Psoas muscle (tissue), 8 donors: ENCODE measurements around the gene NIPAL1. TPM values are rescaled to one million over a fixed set of nuclear protein-coding genes. Genes with fewer than 3 reads are reported as not detected.
"Not testable (repeated sequence)": the region's sequence is repeated elsewhere in the genome, so short reads cannot be mapped to it uniquely, and the experiment has no call there.

ENCODE experiments used
- ATAC-seq, 4 donors: fragments of 200-7000 bp; cut with Tn5 transposase; one replicate each; pipeline ENCODE4 v1.9.1; 2020; ENCODE audit warnings: moderate library complexity in 3 of 4, mild to moderate bottlenecking in 2 of 4
- DNase-seq, 2 donors: peaks; one replicate each; pipeline ENCODE4 v3.0.0-alpha.2; 2020
- H3K27ac ChIP-seq: fragments of 200-600 bp; one replicate; pipeline ENCODE4 v1.8.0; 2022
- H3K27me3 ChIP-seq, 3 donors: fragments of 200-600 bp in 1 of 3; one replicate each; pipeline versions ENCODE4 v1.6.1 to v1.8.0; 2013 to 2022; ENCODE audit warnings: low read length in 2 of 3, mild to moderate bottlenecking in 2 of 3, moderate library complexity in 1 of 3; ENCODE audit not compliant: insufficient read depth in 3 of 3
- H3K36me3 ChIP-seq, 2 donors: fragments of 200-600 bp in 1 of 2; one replicate each; pipeline versions ENCODE4 v1.6.1 to v1.8.0; 2013 to 2022; ENCODE audit warnings: low read depth in 1 of 2, mild to moderate bottlenecking in 1 of 2, moderate library complexity in 1 of 2; ENCODE audit not compliant: insufficient read depth in 1 of 2
- H3K4me1 ChIP-seq: fragments of 200-600 bp; one replicate; pipeline ENCODE4 v1.8.0; 2022
- H3K4me3 ChIP-seq: fragments of 200-600 bp; one replicate; pipeline ENCODE4 v1.8.0; 2022; ENCODE audit warnings: mild to moderate bottlenecking
- H3K9me3 ChIP-seq: fragments of 200-600 bp; one replicate; pipeline ENCODE4 v1.8.0; 2022
- WGBS, 3 donors: extraction: QIAGEN DNeasy Blood & Tissue Kit; methylation state at CpG; one replicate each; pipeline versions ENCODE4 v1.1.6 to v1.1.7; 2013; 5-methylcytosine and 5-hydroxymethylcytosine counted together
- intact Hi-C, 2 donors: fragments of 100-400 bp; cut with DNase I; formaldehyde crosslinking; loops; one replicate each; pipeline versions ENCODE4 v1.11.0 to v1.14.2; 2022
- polyA plus RNA-seq, 3 donors: library from polyadenylated mRNA; stranded (reverse); fragments of 200-250 nt; gene quantifications; one replicate each; pipeline ENCODE4 v1.2.3, GENCODE V29; 2013
- total RNA-seq, 4 donors: library from RNA; stranded (reverse); fragmentation: NEBNext Ultra II Directional in 2 of 4; extraction: Animal tissue kit (Norgen Biotek cat#: 25700) in 2 of 4; gene quantifications; one replicate each; pipeline versions ENCODE4 v1.2.1 to v1.2.4, GENCODE V29; 2021 to 2023
- TF ChIP-seq, protein P1 (sequence below): fragments of 200-600 bp; IDR thresholded peaks from one replicate; pipeline ENCODE4 v1.8.0; 2022; ENCODE audit warnings: antibody characterized with exemption
- donor health status: healthy with polysubstance abuse.
- donor health status: DM: no; HTN: no; CAD: no; lungs with moderate emphysema.
- donor health status: Bipolar disorder and iron deficiency.
- donor health status: healthy.
- donor health status: DM: yes; HTN: yes; CAD: no.
- donor health status: DM: no; HTN: no; CAD: no.
- donor health status: DM: no; HTN: no; CAD: no.
- donor health status: DM: yes; HTN: yes; CAD: no.

Gene NIPAL1
- total and polyA plus RNA-seq, 7 donors, result 0.41 to 2.3 (median 0.79) TPM

DNA sequence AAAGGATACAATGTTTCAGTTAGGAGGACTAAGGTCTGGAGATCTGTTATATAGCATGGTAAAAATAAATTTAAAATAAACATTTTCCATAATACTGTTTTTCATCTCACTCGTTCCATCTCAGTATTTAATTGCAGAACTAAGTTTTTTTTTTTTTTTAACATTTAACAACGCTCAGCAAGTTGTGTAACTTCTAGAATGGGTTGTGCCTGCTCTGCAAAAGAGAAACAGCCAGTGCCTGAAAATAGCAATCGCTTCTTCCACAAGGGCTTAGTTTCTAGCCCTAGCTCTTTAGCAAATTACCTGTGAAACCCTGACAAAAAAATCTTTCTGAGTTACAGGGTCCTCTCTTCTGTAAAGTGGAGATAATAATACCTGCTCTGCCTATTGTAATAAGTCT is 42.0 kb upstream of the NIPAL1 start:
- Histone ChIP-seq H3K4me3 (no peak overlapping the region), H3K27me3 (no peaks in the 10 kb centered on the region), H3K9me3 (no peaks in the 10 kb centered on the region), H3K27ac (no peak overlapping the region), H3K36me3 (no peaks in the 10 kb centered on the region), H3K4me1 (no peaks in the 10 kb centered on the region)
- 68 to 78% (median 75%) methylated on average over 3 of the region's 3 CpGs for WGBS, 3 donors
- TF ChIP-seq, protein P1, sequence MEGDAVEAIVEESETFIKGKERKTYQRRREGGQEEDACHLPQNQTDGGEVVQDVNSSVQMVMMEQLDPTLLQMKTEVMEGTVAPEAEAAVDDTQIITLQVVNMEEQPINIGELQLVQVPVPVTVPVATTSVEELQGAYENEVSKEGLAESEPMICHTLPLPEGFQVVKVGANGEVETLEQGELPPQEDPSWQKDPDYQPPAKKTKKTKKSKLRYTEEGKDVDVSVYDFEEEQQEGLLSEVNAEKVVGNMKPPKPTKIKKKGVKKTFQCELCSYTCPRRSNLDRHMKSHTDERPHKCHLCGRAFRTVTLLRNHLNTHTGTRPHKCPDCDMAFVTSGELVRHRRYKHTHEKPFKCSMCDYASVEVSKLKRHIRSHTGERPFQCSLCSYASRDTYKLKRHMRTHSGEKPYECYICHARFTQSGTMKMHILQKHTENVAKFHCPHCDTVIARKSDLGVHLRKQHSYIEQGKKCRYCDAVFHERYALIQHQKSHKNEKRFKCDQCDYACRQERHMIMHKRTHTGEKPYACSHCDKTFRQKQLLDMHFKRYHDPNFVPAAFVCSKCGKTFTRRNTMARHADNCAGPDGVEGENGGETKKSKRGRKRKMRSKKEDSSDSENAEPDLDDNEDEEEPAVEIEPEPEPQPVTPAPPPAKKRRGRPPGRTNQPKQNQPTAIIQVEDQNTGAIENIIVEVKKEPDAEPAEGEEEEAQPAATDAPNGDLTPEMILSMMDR, result no peak
- ATAC-seq (no peak), DNase-seq (no peak)
- intact Hi-C loops, result no loop called here

DNA sequence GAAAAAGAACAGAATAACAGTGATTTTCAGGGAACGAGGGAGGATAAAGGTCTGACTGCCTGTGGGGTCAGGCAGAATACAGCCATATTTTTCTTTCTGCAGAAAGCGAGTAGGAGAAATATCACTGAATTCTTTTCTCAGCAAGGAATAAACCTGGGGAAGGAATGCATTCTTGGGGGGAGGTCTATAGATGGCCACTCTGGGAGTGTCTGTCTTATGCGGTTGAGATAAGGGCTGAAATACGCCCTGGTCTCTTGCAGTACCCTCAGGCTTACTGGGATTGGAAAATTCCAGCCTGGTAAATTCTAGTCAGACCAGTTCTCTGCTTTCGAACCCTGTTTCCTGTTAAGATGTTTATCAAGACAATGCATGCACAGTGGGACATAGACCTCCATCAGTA is 26.4 kb upstream of the NIPAL1 start:
- intact Hi-C loops, result no loop called here
- Histone ChIP-seq H3K27me3 (no peaks in the 10 kb centered on the region), H3K36me3 (no peaks in the 10 kb centered on the region), H3K27ac (no peak overlapping the region), H3K4me1 (no peaks in the 10 kb centered on the region), H3K4me3 (no peak overlapping the region), H3K9me3 (peaks cover 4% of the 10 kb centered on the region)
- no peak for DNase-seq
- ATAC-seq, result no peak
- 83 to 92% (median 89%) methylated on average over 5 of the region's 5 CpGs for WGBS, 3 donors
- TF ChIP-seq, protein P1, result no peak

- H3K36me3 ChIP-seq, intact Hi-C loops, H3K27me3 ChIP-seq, H3K4me3 ChIP-seq, H3K27ac ChIP-seq, H3K9me3 ChIP-seq, ATAC-seq, H3K4me1 ChIP-seq, DNase-seq: not testable (repeated sequence)
- WGBS, 3 donors, result 92 to 100% (median 100%) methylated on average over 1 of the region's 1 CpG
These were observed 24.1 kb upstream of the NIPAL1 start for GRCh38 chr4:47992475-47992874.

DNA sequence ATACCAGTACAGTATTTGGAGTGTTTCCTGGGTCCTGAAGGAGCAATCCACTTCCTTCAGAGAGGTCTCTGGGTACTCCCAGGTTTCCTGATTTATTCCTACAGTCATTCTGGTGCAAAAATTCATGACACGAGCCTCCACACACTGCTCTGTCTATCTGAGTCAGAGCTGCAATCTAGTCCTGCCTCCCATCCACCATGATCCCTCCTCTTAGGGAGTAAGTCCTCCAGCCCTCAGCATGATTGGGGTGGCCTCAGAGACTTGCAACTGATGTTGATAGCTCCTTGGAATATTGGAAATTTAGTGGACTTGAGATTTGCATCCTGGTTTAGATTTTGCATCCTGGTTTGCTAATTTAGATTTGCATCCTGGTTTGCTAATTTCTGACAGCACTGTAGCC is 20.6 kb upstream of the NIPAL1 start:
- ATAC-seq, result no peak
- WGBS, 3 donors, result 64 to 68% (median 68%) methylated on average over 1 of the region's 1 CpG
- no peak for DNase-seq
- Histone ChIP-seq H3K4me3 (no peak overlapping the region), H3K4me1 (no peaks in the 10 kb centered on the region), H3K9me3 (peaks cover 4% of the 10 kb centered on the region), H3K27ac (no peak overlapping the region), H3K27me3 (no peaks in the 10 kb centered on the region), H3K36me3 (no peaks in the 10 kb centered on the region)
- intact Hi-C loops, result no loop called here
- TF ChIP-seq, protein P1, result no peak

GRCh38 chr4:48002267-48002666 is 14.3 kb upstream of the NIPAL1 start:
- H3K27ac ChIP-seq, result no peak overlapping the region
- no peak for ATAC-seq
- no peak overlapping the region for H3K4me3 ChIP-seq
- no peak for DNase-seq
- intact Hi-C loops, result loop anchor here in 1 of 2 donors (2.0 kb wide), 1 partner anchor 85 kb away; no protein-coding TSS in a partner anchor
- no peaks in the 10 kb centered on the region for H3K36me3 ChIP-seq
- no peaks in the 10 kb centered on the region for H3K4me1 ChIP-seq
- WGBS, 3 donors, result 74 to 95% (median 87%) methylated on average over 1 of the region's 1 CpG
- no peaks in the 10 kb centered on the region for H3K27me3 ChIP-seq
- no peaks in the 10 kb centered on the region for H3K9me3 ChIP-seq
- TF ChIP-seq, protein P1, result no peak
